HFFc6 (cell line): Measurements from ENCODE around the gene ACOT9. TPM values are rescaled to one million over a fixed set of nuclear protein-coding genes. Genes with fewer than 3 reads are reported as not detected.
"Not testable (repeated sequence)": the region's sequence is repeated elsewhere in the genome, so short reads cannot be mapped to it uniquely, and the experiment has no call there.

Source experiments
- DNase-seq: peaks from one replicate; pipeline ENCODE4 v3.0.0-alpha.2; 2018
- H3K27ac Mint-ChIP-seq: 2 replicates; pipeline ENCODE4 v1.8.0; 2020; ENCODE audit warnings: mild to moderate bottlenecking, mixed read lengths
- H3K27me3 Mint-ChIP-seq: 2 replicates; pipeline ENCODE4 v1.8.0; 2021; ENCODE audit warnings: mild to moderate bottlenecking, moderate library complexity, mixed read lengths; ENCODE audit not compliant: insufficient read depth
- H3K36me3 Mint-ChIP-seq: 2 replicates; pipeline ENCODE4 v1.8.0; 2021; ENCODE audit warnings: low read depth, mixed read lengths
- H3K4me1 Mint-ChIP-seq: 2 replicates; pipeline ENCODE4 v1.8.0; 2020; ENCODE audit warnings: low read depth, mixed read lengths
- H3K4me3 Mint-ChIP-seq: 2 replicates; pipeline ENCODE4 v1.8.0; 2020; ENCODE audit warnings: mild to moderate bottlenecking, moderate library complexity, mixed read lengths
- H3K9me3 Mint-ChIP-seq: 2 replicates; pipeline ENCODE4 v1.8.0; 2020; ENCODE audit warnings: mild to moderate bottlenecking, mixed read lengths
- CTCF ChIP-seq: fragments of 200-600 bp; sonication (generic); IDR thresholded peaks from 2 replicates; pipeline ENCODE4 v1.5.0; 2021; ENCODE audit warnings: antibody characterized with exemption, mild to moderate bottlenecking
- total RNA-seq, 6 experiments: library from RNA; stranded (reverse); fragmentation: NEBNext Ultra II Directional; extraction: Animal tissue kit (Norgen Biotek cat#: 25700); gene quantifications; 2 replicates in 1 of 6; 3 replicates in 5 of 6; pipeline ENCODE4 v1.2.3, GENCODE V29; 2021

Gene ACOT9
- total RNA-seq, 6 experiments from 2014 or later, result 49.1 to 52.8 (median 50.3) TPM

GRCh38 chrX:23749576-23749975, 6.5 kb upstream of the ACOT9 start:
- no peak overlapping the region for H3K27ac Mint-ChIP-seq
- H3K4me1 Mint-ChIP-seq, result peaks cover 10% of the 10 kb centered on the region
- H3K36me3 Mint-ChIP-seq, result no peaks in the 10 kb centered on the region
- no peaks in the 10 kb centered on the region for H3K9me3 Mint-ChIP-seq
- TF ChIP-seq CTCF, result no peak
- no peak for DNase-seq
- H3K4me3 Mint-ChIP-seq, result no peak overlapping the region
- H3K27me3 Mint-ChIP-seq, result no peaks in the 10 kb centered on the region

GRCh38 chrX:23749129-23749528, 6.1 kb upstream of the ACOT9 start:
- TF ChIP-seq CTCF, result no peak
- DNase-seq, result no peak
- Mint-ChIP-seq H3K27me3 (no peaks in the 10 kb centered on the region), H3K36me3 (no peaks in the 10 kb centered on the region), H3K4me1 (peaks cover 10% of the 10 kb centered on the region), H3K4me3 (no peak overlapping the region), H3K27ac (no peak overlapping the region), H3K9me3 (no peaks in the 10 kb centered on the region)

GRCh38 chrX:23745786-23746185, 2.7 kb upstream of the ACOT9 start:
- Mint-ChIP-seq H3K27ac (no peak overlapping the region), H3K27me3 (no peaks in the 10 kb centered on the region), H3K36me3 (no peaks in the 10 kb centered on the region), H3K9me3 (no peaks in the 10 kb centered on the region), H3K4me3 (no peak overlapping the region), H3K4me1 (peaks cover 1% of the 10 kb centered on the region)
- no peak for TF ChIP-seq CTCF
- no peak for DNase-seq

- peak overlapping the region; percentile 77 for H3K4me3 Mint-ChIP-seq
- peaks cover 11% of the 10 kb centered on the region for H3K4me1 Mint-ChIP-seq
- H3K9me3 Mint-ChIP-seq, DNase-seq, H3K27me3 Mint-ChIP-seq, H3K36me3 Mint-ChIP-seq: not testable (repeated sequence)
- peak overlapping the region; percentile 93 for H3K27ac Mint-ChIP-seq
These were observed 521 bp upstream of the ACOT9 start for GRCh38 chrX:23743623-23743971.

- H3K27ac Mint-ChIP-seq, result peak overlapping the region; percentile 95
- peak; percentile 71 for DNase-seq
- no peaks in the 10 kb centered on the region for H3K27me3 Mint-ChIP-seq
- no peaks in the 10 kb centered on the region for H3K9me3 Mint-ChIP-seq
- H3K36me3 Mint-ChIP-seq, result no peaks in the 10 kb centered on the region; the same call in 1 of the 2 replicates
- no peak for TF ChIP-seq CTCF
- peaks cover 11% of the 10 kb centered on the region for H3K4me1 Mint-ChIP-seq
- H3K4me3 Mint-ChIP-seq, result peak overlapping the region; percentile 92
These were observed 841 bp downstream of the ACOT9 start for GRCh38 chrX:23742174-23742696.

- DNase-seq, result no peak
- H3K36me3 Mint-ChIP-seq, result peaks cover 8% of the 10 kb centered on the region
- no peak overlapping the region for H3K4me3 Mint-ChIP-seq
- no peaks in the 10 kb centered on the region for H3K9me3 Mint-ChIP-seq
- H3K27me3 Mint-ChIP-seq, result peaks cover 1% of the 10 kb centered on the region; the same call in 1 of the 2 replicates
- H3K4me1 Mint-ChIP-seq, result peaks cover 22% of the 10 kb centered on the region
- H3K27ac Mint-ChIP-seq, result no peak overlapping the region
- TF ChIP-seq CTCF, result no peak
These were observed 5.7 kb downstream of the ACOT9 start for GRCh38 chrX:23737413-23737812.
